Glomerular endothelial cell (primary cell): ENCODE results near the gene DDB1. TPM values are rescaled to one million over a fixed set of nuclear protein-coding genes. Genes with fewer than 3 reads are reported as not detected.

Experiments used
- DNase-seq: peaks from one replicate; pipeline ENCODE4 v3.0.0-alpha.2; 2011; ENCODE audit warnings: low read depth, low spot score; ENCODE audit errors: extremely low read depth
- total RNA-seq: library from RNA; depleted of rRNA; stranded (reverse); fragments of >200 nt; gene quantifications from 2 replicates; pipeline ENCODE4 v1.2.3, GENCODE V29; 2015

The DDB1 gene
- total RNA-seq = 173 and 184 TPM in 2 replicates

DNA sequence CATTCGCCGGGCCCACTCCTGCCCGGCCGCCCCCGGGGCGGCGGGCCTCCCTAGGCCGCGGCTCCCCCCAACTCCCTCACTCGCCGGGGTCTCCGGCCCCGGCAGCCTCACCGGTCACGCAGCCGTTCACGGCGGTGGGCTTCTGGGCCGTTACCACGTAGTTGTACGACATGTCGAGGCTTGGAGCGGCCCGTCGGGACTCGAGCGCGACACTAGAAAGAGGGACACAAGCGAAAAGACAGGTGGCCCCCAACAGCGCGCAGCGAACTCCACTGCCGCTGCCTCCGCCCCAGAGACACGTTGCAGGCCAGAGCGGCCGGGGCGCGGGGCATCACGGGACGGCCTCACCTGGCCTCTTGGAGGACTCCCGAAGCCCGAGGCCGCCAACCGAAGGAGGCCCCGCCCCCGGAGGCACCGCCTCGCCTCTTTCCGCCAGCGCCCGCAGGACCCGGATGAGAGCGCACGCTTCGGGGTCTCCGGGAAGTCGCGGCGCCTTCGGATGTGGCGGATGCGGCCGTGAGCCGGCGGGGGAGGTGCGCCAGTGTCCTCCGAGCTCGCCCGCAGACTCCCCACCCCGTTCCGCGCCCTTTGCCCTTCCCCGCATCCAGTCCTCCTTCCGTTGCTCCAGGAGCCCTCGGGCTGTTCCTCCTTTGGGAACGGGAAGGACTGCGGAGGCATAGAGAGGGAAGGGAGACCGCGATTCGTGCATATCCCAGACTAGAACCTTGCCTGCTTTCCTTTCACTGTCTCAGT, at the start of gene DDB1, which contains the start of gene TKFC:
TSS of gene DDB1 (minus strand) at position 309 of the 753 bp plus-strand sequence. CDS start at position 172, 137 bp downstream.
TSS of gene TKFC (plus strand) at position 432 of the 753 bp plus-strand sequence. CDS start 1,501 bp downstream, outside the sequence.
- DNase-seq = no peak

DNA sequence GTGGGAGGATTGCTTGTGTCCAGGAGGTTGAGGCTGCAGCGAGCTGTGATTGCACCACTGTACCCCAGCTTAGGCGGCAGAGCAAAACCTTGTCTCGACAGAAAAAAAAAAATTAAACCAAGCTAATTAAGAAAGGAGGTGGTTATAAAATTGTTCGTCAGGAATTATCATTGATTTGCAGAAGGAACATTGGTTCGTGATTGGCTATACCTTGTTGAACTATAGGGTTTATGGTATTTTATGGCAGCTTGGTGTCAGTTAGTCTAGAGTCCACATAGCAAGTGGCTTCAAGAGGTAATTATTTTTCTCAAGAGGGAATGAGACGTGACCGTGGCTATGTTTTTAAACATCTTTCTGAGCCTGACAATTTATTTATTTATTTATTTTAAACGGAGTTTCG, 48.0 kb upstream of the DDB1 start:
- DNase-seq = no peak

DNA sequence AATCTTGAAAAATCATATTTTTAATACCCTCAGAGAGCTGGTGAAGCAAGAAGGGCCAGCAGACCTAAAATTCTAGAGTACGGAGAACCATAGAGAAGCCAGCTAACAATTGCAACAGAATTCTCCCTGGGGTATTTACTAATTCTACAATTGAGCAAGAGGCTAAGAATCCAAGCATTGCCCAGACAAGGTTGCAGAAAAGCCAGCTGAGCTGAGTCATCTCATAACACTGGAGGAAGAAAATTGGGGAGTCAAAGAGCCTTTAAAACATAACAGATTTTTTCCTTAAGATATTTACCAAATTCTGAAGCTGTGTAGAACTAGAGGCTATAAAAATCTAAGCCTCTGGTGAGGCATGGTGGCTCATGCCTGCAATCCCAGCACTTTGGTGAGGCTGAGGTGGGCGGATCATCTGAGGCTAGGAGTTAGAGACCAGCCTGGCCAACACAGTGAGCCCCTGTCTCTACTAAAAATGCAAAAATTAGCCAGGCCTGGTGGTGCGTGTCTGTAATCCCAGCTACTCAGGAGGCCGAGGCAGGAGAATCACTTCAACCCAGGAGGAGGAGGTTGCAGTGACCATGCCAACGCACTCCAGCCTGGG, 45.9 kb upstream of the DDB1 start:
- no peak for DNase-seq

DNA sequence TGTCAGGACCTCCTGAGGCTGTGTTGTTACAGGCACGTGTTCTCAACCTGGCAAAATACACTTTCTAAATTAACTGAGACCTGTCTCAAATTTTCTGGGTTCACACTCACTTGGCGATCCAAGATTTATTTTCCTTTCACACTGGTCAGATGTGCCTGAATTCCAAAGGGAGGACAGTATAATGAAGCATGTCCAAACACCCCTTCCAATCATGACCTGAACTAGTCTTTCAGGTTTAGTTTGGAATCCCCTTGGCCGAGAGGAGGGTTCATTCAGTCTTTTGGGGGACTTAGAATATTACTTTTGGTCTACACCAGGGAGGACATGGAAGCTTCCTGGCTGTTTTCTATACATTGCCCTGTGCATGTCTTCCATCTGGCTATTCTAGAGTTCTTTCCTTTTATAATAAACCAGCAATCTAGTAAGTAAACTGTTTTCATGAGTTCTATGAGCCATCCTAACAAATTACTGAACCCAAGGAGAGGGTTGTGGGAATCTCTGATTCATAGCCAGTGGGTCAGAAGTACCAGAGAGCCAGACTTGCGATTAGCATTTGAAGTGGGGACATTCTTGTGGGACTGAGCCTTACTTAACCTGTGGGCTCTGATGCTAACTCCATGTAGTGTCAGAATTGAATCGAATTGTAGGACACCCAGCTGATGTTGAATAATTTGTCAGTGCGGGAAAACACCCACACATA, 44.7 kb upstream of the DDB1 start:
- no peak for DNase-seq

DNA sequence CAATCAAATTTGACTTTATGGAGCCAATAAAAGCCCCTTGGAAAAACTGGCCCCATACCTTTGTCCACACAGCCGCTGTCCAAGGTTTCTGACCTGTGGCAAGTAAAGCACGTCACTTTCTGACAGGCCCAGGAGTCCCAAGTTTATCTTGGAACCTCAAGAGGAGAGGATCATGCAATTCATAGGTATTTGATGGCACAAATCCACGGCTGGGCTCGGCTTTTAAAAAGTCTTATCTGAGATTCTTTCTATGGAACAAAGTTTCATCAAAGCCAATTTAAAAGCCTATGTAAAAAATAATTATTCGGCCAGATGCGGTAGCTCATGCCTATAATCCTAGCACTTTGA, 42.8 kb upstream of the DDB1 start:
- no peak for DNase-seq

DNA sequence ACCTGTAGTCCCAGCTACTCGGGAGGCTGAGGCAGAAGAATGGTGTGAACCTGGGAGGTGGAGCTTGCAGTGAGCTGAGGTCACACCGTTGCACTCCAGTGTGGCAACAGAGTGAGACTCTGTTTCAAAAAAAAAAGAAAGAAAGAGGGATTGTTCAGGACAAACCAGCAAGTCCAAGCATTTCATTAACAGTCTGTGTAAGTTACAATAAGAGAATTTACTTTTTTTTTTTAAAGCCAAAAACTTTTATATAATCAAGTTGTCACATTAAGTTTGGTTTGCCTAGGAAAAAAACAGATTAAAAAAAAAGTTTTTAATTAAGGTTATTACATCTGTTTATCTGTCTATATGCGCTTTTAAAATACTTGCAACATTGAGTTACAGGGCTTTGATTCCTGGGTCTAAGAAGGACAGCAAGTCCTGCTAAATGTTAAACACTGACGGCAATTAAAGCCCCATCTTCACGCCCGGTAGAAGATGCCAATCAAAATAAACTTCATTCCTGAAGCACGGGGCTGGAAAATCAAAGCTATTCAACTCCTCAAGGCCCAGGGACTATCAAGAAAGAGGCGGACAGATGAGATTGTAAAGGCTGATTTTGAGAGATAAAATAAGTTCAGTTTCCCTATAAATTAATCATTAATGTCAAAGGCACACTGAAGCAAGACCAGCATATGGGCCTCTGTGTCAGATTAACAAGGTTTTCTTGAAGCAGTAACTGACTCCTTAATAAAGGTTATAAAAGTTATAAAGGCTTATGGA, 39.9 kb upstream of the DDB1 start:
- DNase-seq = no peak

DNA sequence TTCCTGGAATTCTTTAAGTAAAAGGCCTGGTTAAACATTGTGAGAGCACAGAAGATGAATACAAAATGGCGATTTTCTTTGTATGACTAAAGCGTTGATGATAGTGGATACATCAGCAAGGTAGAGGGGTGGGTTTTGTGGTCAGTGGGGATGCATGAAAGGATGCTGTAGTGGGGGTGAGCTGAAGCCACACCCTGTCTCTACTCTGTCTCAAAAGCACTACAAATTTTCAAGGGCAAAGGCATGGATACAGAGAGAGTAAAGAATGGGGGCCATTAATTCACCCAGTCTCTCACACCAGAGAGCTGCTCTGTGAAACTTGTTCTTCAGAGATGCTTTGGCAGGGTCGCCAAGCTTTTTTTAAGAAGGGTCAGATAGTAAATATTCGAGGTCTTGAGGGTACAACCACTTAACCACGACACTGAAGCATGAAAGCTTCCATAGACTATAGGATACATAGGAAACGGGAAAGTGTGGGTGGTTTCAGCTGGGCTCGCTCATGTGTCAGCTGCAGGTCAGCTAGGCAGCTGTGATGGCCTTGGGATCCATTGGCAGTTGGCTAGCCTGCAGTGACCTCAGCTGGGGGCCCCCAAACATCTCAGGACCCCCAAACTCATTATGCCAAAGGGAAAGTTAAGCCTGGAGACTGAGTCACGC, 37.6 kb upstream of the DDB1 start:
- DNase-seq = no peak

DNA sequence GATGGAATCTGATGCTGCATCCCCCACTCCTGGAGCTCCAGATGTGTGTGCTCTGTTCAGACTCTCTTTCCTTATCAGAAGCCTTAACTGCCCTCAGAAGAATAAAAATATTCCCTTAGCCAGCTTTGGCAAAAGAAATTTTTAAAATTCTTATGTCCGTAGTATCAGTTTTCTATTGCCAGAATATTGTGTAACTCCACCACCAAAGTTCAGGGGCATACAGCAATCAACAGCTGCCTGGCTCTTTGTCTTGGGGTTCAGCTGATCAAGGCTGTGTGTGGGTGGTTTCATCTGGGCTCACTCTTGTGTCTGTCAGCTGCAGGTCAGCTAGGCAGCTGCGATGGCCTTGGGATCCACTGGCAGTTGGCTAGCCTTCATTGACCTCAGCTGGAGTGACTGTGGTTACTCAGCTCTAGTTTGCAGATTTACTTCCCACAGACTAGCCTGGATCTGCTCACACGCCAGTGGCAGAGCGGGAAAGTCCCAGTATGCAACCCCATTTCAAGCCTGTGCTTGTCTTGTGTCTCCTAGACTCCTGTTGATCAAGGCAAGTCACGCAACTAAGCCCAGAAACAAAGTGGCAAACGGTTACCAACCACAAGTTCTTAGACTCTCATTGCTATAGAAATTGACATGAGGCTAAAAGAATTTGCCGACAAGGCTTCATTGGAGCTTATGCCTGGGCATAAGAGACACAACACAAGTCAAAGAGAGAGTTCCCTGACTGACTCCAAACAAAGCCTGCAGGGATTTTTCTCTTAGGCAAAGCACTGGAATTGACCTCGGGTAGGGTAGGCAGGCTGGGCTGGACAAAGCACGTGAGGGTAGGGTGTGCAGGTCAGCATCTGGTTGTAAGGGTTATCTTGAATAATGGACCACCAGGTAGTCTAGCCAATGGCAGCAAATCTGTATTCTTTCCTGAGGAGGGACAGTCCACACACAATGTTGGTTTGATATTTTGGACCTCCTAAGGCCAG, 36.8 kb upstream of the DDB1 start:
- DNase-seq = no peak

DNA sequence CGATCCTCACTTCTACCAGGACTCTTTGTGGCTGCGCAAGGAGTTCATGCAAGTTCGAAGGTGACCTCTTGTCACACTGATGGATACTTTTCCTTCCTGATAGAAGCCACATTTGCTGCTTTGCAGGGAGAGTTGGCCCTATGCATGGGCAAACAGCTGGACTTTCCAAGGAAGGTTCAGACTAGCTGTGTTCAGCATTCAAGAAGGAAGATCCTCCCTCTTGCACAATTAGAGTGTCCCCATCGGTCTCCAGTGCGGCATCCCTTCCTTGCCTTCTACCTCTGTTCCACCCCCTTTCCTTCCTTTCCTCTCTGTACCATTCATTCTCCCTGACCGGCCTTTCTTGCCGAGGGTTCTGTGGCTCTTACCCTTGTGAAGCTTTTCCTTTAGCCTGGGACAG, 35.7 kb upstream of the DDB1 start:
- no peak for DNase-seq

DNA sequence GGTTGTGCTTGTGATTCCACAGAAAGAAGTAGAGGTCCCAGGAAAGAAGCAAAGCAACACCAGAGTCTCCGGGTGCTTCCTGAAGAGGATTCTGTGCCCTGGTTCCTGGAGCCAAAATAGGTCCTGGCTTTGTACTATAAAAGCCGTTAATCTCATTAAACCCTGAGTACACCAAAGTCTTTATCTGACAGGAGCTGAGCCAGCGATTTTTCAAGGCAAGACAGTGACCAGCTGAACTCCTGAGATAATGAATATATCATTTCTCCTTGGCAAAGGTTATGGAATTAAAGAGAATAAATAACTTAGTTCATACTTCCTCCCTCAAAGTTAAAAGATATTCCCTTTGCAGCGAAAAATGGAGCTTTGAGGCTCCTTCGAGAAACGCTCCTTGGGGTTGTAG, 34.5 kb upstream of the DDB1 start:
- no peak for DNase-seq

DNA sequence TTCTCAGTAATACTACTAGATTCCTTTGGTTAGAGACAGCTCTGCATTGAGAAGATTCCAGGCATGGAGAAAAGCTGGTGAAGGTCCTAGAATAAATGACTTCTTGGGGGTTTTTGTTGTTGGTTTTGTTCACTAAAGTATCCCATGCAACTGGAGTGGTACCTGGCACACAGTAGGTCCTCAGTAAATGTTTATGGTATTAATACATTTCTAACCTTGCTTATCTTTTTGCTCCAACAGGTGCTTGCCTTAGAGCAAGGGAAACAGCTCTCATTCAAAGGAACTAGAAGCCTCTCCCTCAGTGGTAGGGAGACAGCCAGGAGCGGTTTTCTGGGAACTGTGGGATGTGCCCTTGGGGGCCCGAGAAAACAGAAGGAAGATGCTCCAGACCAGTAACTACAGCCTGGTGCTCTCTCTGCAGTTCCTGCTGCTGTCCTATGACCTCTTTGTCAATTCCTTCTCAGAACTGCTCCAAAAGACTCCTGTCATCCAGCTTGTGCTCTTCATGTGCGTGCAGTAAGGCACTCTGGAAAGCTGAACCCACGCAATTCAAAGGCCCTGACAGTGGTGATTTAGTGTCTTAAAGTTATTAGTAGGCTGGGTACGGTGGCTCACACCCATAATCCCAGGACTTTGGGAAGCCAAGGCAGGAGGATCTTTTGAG, 31.2 kb upstream of the DDB1 start:
- no peak for DNase-seq

DNA sequence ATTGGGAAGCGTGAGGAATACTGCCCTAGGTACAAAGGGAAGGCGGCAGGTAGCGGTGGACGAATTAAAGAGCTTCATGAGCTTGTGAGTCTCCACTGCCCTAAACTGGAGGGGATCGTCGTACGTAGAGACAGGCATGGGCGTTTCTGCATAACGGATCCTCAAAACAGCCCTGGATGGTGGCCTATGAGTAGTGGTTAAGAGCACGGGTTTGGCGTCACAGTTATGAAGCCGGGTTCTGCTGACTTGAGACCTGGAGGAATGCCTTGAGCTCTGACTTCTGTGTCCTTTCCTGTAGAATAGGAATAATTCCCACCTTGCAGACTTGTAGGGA, 29.6 kb upstream of the DDB1 start:
- DNase-seq = no peak

DNA sequence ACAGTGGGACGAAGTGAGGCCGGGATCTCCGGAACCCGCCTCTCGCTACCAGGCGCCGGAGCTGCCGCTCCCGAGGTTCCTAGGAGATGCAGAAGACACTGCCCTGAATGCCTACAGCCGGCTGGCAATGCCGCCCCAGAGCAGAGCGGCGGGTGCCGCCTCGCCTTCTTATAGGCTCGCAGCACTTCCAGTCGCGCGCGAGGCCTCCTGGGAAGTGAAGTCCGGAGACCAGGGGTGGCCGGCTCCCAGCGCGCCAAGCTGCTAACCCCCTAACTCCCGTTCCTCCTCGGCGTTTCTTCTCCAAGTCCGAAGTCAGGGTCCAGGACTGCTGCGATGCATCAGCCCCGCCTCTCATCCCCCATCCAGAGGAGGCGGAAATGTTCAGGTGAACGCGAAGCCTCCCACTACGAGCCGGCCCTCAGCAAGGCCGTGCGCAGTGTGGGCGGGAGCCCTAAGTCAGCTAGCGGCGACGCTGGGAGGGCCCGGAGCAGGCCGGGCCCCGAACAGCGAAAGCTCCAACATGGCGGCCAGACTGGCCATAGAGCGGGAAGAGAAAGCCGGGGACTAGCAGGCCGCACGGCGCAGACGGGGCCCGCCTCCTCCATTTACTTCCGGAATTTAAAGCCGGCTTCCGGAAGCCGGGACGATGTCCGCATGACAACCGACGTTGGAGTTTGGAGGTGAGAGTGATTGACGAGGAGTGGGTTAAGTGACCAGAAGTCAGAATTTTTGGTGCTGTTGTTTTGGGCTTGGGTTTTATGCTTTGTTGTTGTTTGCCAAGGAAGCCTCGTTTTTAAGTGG, 29.0 kb upstream of the DDB1 start, which contains the start of the genes CYB561A3 and TMEM138:
TSS of gene CYB561A3 (minus strand) at position 142 of the 801 bp plus-strand sequence. CDS start 5,169 bp downstream, outside the sequence.
TSS of gene TMEM138 (plus strand) at position 634 of the 801 bp plus-strand sequence. CDS start 2,017 bp downstream, outside the sequence.
- DNase-seq = no peak

DNA sequence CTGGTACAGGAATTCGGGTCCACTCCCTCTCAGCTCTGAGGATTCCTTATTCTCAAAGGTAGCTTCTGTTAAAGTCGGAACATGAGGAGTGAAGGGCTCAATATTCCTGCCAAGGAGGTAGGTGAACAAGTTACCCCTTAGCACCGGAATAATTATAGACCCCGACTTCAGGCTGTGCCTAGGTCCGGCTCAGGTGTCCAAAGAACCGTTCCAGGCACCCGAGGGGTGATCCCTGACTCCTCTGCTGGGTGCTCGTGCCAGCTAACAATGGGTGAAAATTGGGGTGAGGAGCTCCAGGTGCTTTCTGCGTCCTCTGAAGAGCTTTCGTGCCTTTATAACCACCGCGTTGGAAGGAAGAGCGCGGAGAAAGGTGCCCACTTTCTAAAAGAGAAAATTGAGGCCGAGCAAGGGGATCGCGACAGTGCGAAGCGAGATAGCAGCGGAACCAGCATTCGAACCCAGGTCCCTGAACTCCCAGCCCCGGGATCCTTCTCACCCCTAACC, 28.4 kb upstream of the DDB1 start:
- DNase-seq = no peak

DNA sequence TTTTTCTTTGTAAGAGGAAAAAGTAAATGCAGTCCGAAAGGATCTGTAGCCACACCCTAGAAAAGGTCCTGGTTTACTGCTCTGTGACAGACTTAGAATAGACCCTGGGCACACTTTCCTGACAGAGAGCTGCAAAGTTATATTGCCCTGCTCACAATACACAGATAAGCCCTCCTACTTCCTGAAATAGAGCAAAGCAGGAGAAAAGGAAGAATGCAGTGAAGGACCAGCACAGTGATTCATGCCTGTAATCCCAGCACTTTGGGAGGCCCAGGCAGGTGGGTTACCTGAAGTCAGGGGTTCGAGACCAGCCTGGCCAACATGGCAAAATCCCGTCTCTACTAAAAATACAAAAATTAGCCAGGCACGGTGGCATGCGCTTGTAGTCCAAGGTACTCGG, 26.6 kb upstream of the DDB1 start:
- no peak for DNase-seq

DNA sequence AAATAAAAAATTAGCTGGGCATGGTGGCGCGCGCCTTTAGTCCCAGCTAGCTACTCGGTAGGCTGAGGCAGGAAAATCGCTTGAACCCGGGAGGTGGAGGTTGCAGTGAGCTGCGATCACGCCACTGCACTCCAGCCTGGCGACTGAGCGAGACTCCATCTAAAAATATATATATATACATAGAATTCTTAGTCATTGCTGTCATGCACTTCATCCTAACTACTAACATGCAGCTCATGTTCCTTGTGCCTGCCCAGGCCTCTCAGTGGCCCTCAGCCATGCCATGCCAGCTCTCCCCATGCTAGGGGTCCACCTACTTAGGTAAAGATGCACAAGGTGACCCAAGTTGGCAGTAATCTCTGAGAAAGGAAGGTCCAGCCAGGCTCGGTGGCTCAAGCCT, 25.7 kb upstream of the DDB1 start:
- DNase-seq = no peak

DNA sequence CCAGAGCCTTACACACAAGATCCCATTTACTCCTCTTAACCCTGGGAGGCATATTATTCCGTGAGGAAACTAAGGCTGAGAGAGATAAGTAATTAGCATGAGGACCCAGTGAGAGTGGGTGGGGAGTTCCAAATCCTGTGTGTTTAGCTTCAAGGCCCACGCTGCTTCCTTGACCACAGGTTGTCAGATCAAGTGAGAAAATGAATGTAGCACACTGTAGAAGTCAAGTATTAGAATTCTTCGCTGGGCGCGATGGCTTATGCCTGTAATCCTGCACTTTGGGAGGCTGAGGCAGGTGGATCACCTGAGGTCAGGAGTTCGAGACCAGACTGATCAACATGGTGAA, 25.0 kb upstream of the DDB1 start:
- no peak for DNase-seq
